Muscle of back (tissue), 11 donors: Measurements from ENCODE around the gene PTP4A2. TPM values are rescaled to one million over a fixed set of nuclear protein-coding genes. Genes with fewer than 3 reads are reported as not detected.
"Not testable (repeated sequence)": the region's sequence is repeated elsewhere in the genome, so short reads cannot be mapped to it uniquely, and the experiment has no call there.

Experiments used
- DNase-seq, 3 donors: peaks; one replicate each; pipeline versions ENCODE4 v3.0.0 to v3.0.0-alpha.2; 2013
- polyA plus RNA-seq, 10 donors: library from polyadenylated mRNA; unstranded; fragments of 120-200 nt; gene quantifications; one replicate each; pipeline ENCODE4 v1.2.1, GENCODE V29; 2013; ENCODE audit not compliant: insufficient read length in 10 of 10

Gene PTP4A2
- polyA plus RNA-seq, 10 donors = 189 to 256 (median 231) TPM

DNA sequence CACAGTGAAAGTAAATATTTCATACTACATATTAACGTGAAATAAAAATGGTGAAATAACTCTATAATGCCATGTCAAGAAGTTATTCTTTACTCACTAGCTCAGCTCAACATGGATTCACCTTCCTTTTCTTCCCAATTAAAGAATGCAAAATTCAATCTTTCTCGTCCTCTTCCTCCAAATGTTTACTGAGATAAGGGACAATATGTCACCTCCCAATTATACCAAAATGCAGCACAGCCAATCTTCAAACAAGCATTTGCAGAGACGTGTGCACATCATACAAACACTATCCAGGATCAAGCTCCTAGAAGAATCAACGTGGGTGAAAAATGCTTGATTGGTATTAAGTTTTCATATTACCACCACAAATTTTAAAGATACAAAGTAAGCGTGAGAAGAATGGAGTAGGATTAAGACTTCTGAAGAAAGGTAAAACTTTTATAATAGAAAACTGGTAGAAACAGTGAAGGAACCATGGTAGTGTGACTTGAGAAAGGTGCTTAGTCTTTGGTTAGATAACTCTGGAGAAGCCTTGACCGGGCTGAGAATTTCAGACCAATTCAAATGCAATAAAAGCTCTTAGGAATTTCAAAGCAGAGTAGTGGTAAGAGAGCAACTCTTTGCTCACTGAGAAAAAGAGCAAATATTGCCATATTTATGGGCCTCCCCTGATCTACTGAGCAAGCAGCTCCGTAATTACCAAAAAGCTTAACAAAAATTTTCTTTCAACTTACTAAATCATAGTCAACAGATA, 7.2 kb downstream of the PTP4A2 start:
- DNase-seq = no peak

GRCh38 chr1:31927661-31927980, 10.5 kb downstream of the PTP4A2 start:
- no peak for DNase-seq

GRCh38 chr1:31926853-31927660, 11.1 kb downstream of the PTP4A2 start:
- DNase-seq = no peak

DNA sequence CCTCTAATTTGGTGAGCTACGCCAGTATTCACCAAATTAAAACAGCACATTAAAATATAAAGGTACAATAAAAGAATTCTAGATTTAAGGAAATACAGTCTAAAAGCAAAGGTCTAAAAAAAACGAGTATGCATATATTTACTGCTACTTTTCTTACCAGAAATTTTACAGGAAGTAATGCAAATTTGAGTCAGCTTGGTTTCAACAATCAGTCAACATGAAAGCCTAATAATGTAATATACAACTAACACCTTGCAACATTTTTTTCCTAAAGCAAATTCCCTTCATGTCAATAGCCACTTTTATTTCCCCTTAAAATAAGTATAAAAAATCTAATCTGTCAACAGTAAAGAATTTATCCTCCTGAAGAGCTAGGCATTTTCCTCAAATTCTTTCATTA, 11.9 kb downstream of the PTP4A2 start:
- DNase-seq = no peak

DNA sequence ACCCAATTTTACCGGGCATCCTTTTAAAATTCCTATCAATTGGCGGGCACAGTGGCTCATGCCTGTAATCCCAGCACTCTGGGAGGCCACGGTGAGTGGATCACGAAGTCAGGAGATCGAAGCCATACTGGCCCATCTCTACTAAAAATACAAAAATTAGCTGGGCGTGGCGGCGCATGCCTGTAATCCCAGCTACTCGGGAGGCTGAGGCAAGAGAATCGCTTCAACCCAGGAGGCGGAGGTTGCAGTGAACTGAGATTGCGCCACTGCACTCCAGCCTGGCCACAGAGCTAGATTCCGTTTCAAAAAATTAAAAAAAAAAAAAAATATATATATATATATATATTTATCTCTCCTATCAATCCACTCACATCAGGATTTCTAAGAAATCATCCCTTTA, 12.3 kb downstream of the PTP4A2 start:
- not testable (repeated sequence) for DNase-seq

GRCh38 chr1:31924839-31925238, 13.3 kb downstream of the PTP4A2 start:
- DNase-seq = no peak

DNA sequence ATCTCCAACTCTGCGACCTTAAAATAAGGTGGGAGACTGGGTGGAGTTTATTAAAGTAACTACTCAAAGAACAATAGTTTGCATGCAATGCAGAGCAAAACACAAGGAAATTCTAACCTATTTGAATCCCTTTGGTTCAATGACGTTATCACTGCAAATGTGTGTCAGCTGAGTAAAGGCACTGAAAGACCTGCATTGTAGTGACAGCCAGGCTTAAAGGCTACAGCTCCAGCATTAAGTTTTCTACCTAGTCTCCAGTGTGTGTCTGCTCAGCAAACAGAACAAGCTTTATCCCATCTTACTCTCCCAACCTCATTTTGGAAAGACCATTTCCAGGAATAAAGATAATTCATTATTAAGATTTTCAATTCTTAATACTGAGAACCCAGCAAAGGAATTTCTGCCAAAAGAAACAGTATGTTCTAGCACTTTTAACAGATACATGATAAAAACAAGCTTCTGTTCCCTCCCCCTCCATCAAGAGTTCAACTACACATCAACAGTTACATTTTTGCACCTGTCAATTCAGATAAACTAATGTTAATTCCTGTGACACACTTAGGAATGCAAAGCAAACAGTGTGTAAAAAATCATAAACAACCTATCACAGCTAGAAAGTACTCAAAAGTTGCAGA, 14.2 kb downstream of the PTP4A2 start:
- no peak for DNase-seq

GRCh38 chr1:31920956-31921355, 17.2 kb downstream of the PTP4A2 start:
- DNase-seq = no peak

GRCh38 chr1:31919591-31919990, 18.6 kb downstream of the PTP4A2 start:
- no peak for DNase-seq

DNA sequence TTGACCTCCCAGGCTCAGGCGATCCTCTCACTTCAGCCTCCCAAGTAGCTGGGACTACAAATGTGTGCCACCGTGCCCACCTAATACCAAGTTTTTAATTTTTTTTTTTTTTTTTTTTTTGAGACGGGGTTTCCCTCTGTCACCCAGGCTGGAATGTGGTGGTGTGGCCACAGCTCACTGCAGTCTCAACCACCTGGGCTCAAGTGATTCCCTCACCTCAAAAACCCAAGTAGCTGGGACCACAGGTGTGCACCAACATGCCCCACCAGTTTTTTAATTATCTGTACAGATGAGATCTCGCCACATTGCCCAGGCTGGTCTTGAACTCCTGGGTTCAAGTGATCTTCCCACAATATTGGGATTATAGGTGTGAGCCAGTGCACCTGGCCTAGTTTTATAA, 22.7 kb downstream of the PTP4A2 start:
- DNase-seq = no peak

DNA sequence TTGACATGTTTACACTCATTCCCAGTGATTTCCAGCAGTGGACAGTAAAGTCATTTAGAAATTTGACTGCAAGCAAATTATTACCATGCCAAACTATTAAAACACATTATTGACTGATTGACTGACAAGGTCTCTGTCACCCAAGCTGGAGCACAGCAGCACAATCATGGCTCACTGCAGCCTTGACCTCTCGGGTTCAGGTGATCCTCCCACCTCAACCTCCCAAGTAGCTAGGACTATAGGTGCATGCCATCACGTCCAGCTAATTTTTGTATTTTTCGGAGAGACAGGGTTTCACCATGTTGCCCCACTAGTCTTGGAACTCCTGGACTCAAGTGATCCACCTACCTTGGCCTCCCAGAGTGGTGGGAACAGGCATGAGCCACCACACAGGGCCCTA, 24.2 kb downstream of the PTP4A2 start:
- no peak for DNase-seq

GRCh38 chr1:31912839-31913239, 25.3 kb downstream of the PTP4A2 start:
- no peak for DNase-seq

- DNase-seq = no peak
Observed at GRCh38 chr1:31911994-31912780, 26.0 kb downstream of the PTP4A2 start.

DNA sequence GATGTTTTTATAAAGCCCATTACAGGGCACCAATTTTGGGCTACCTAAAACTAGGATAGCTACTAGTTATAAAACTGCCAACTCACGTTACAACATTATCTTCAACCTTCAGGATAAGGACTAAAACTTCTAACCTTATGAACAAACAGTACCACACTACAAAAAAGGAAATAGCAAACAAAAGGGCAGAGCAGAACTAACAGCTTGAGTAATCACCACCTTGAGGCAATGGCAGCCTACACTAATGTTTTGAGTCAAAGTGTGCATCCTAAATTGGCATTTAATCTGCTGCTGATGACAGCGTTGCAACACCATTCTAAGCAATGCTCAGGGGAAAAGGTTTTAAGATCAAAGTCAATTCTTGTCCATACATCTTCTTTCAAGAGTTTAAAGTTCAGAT, 27.2 kb downstream of the PTP4A2 start:
- no peak for DNase-seq

GRCh38 chr1:31909691-31910090, 28.5 kb downstream of the PTP4A2 start:
- DNase-seq = no peak

GRCh38 chr1:31906557-31906956, 31.6 kb downstream of the PTP4A2 start:
- no peak for DNase-seq

DNA sequence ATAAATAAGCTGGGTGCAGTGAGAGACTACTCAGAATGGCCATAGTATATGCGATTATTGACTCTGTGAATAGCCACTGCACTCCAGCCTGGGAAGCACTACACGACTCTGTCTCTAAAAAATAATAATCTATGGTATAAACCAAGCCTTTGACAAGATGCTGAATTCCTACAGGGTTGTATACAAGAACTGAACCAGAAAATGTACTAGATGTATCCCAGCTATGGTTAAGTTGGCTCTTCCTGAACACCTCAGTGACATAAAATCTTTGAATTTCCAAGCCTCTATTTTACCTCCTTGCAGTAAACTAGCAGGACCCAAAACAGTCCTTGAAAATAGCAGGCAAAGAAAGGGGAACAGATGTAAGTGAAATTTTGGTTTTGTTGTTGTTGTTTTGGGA, 32.5 kb downstream of the PTP4A2 start:
- DNase-seq = no peak

DNA sequence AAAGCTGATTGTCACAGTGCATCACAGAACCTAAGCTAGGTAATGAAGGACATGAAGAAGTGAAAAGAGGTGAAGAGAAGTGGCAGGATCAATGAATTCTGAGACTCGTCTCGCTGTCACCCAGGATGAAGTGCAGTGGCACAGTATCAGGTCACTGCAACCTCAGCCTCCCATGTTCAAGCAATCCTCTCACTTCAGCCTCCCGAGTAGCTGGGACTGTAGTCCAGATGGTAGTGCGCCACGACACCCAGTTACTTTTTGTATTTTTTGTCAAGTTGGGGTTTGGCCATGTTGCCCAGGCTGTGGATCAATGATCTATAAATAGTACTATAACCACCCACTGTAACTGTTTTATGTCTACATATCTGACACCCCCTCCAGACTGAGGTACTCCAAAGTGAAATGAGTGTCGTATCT, 33.1 kb downstream of the PTP4A2 start:
- no peak for DNase-seq

GRCh38 chr1:31904339-31905092, 33.7 kb downstream of the PTP4A2 start:
- DNase-seq = no peak

DNA sequence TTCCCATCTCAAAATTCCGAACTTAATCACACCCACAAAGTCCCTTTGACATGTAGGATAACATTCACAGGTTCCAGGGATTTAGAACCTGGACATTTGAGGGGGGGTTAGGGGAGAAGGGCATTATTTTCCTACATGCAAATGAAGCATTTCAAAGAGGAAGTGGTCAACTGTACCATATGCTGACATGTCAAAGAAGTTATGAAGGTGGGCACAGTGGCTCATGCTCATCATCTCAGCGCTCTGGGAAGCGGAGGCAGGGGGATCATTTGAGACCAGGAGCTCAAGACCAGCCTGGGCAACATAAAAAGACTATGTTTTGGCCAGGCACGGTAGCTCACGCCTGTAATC, 35.7 kb downstream of the PTP4A2 start:
- DNase-seq = no peak

DNA sequence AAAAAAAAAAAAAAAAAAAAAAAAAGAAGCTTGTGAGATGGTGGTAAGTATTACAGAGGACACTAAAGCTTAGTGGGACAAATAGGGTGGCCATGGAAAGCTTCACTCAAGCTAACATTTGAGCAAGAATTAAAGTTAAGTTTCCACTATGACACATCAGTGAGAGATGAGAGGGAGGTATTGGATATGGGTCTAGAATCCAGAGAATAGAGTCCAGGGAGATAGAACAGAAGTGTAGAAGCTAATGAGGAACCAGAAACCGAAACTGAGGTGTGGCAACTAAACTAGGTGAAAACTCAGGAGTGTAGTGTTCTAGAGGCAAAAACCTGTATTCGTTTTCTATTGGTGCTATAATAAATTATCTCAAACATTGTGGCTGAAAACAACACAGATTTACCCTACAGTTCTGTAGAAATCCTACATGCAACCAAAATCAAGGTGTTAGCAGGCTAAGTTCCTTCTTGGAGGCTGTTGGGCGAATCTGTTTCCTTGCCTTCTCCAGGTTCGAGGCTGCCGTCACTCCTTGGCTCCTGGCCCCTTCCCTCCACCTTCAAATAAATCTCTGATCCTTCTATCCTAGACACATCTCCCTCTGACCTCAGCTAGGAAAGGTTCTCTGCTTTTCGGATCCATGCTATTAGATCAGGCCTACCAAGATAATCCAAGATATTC, 36.2 kb downstream of the PTP4A2 start:
- no peak for DNase-seq
